Brain pericyte (primary cell): ENCODE results near the gene FAM168A.
"Not testable (repeated sequence)": the region's sequence is repeated elsewhere in the genome, so short reads cannot be mapped to it uniquely, and the experiment has no call there.

Source experiments
- DNase-seq: peaks from one replicate; pipeline ENCODE4 v3.0.0-alpha.2; 2012; ENCODE audit warnings: low read depth, low spot score

FAM168A gene

GRCh38 chr11:73469401-73469800 lies 128.5 kb downstream of the FAM168A start:
- DNase-seq, result no peak

- no peak for DNase-seq
These were observed 129.2 kb downstream of the FAM168A start for GRCh38 chr11:73468590-73469161.

GRCh38 chr11:73467505-73467904 lies 130.4 kb downstream of the FAM168A start:
- DNase-seq, result no peak

GRCh38 chr11:73466643-73467042 lies 131.3 kb downstream of the FAM168A start:
- DNase-seq, result no peak

GRCh38 chr11:73465871-73466270 lies 132.0 kb downstream of the FAM168A start:
- no peak for DNase-seq

- DNase-seq, result no peak
These were observed 132.8 kb downstream of the FAM168A start for GRCh38 chr11:73465023-73465675.

- no peak for DNase-seq
These were observed 133.6 kb downstream of the FAM168A start for GRCh38 chr11:73464347-73464746.

GRCh38 chr11:73463359-73463758 lies 134.6 kb downstream of the FAM168A start:
- DNase-seq, result no peak

- no peak for DNase-seq
These were observed 135.9 kb downstream of the FAM168A start for GRCh38 chr11:73461964-73462363.

- DNase-seq, result no peak
These were observed 136.5 kb downstream of the FAM168A start for GRCh38 chr11:73461335-73461840.

- DNase-seq, result no peak
These were observed 139.7 kb downstream of the FAM168A start for GRCh38 chr11:73458201-73458600.

GRCh38 chr11:73454987-73455386 lies 142.9 kb downstream of the FAM168A start:
- DNase-seq, result no peak

GRCh38 chr11:73453562-73453961 lies 144.3 kb downstream of the FAM168A start:
- DNase-seq, result no peak

GRCh38 chr11:73452726-73453125 lies 145.2 kb downstream of the FAM168A start:
- no peak for DNase-seq

GRCh38 chr11:73451896-73452295 lies 146.0 kb downstream of the FAM168A start:
- DNase-seq, result no peak

GRCh38 chr11:73446766-73447165 lies 151.1 kb downstream of the FAM168A start:
- DNase-seq, result no peak

- no peak for DNase-seq
These were observed 151.9 kb downstream of the FAM168A start for GRCh38 chr11:73445980-73446379.

- no peak for DNase-seq
These were observed 158.7 kb downstream of the FAM168A start for GRCh38 chr11:73439002-73439843.

GRCh38 chr11:73436859-73437258 lies 161.1 kb downstream of the FAM168A start:
- DNase-seq, result not testable (repeated sequence)

GRCh38 chr11:73431396-73431795 lies 166.5 kb downstream of the FAM168A start:
- DNase-seq, result no peak

- no peak for DNase-seq
These were observed 167.6 kb downstream of the FAM168A start for GRCh38 chr11:73430326-73430725.

- no peak for DNase-seq
These were observed 168.7 kb downstream of the FAM168A start for GRCh38 chr11:73429121-73429750.
